ENCODE results near the gene ARL9.

The ARL9 gene

GRCh38 chr4:56466910-56467283, 38.7 kb upstream of the ARL9 start:
- TF ChIP-seq CTCF (IDR thresholded peaks at IDR 0.05; ENCODE audit: low read depth, low read length) = no peak
- DNase-seq (ENCODE audit: low read depth in 2 of 2) = no peak
- peak overlapping the region; percentile 82 to 89 for H3K4me3 ChIP-seq (replicated peaks in 1 of 2; ENCODE audit: low read depth in 2 of 2, low read length in 2 of 2)

GRCh38 chr4:56467284-56468096, 38.1 kb upstream of the ARL9 start, which contains the start of gene SRP72:
SRP72 (plus strand) TSS chr4:56467617; CDS start chr4:56467636, 19 bp downstream.
- TF ChIP-seq CTCF (IDR thresholded peaks at IDR 0.05; ENCODE audit: low read depth, low read length) = no peak
- H3K4me3 ChIP-seq (replicated peaks in 1 of 2; ENCODE audit: low read depth in 2 of 2, low read length in 2 of 2) = peak within 1 kb of the TSS; percentile 82 to 89
- DNase-seq (ENCODE audit: low read depth in 2 of 2) = peak; percentile 89 to 90

- no peak for TF ChIP-seq CTCF (IDR thresholded peaks at IDR 0.05; ENCODE audit: low read depth, low read length)
- DNase-seq (ENCODE audit: low read depth in 2 of 2) = peak; percentile 38 to 44
- H3K4me3 ChIP-seq (replicated peaks in 1 of 2; ENCODE audit: low read depth in 2 of 2, low read length in 2 of 2) = peak overlapping the region; percentile 82 to 89
Measured at GRCh38 chr4:56468097-56468422, 37.5 kb upstream of the ARL9 start.

- no peak overlapping the region for H3K4me3 ChIP-seq (replicated peaks in 1 of 2; ENCODE audit: low read depth in 2 of 2, low read length in 2 of 2)
- TF ChIP-seq CTCF (IDR thresholded peaks at IDR 0.05; ENCODE audit: low read depth, low read length) = no peak
- DNase-seq (ENCODE audit: low read depth in 2 of 2) = peak in 1 of 2 donors; percentile 11
Measured at GRCh38 chr4:56469489-56470210, 35.9 kb upstream of the ARL9 start.

- no peak for TF ChIP-seq CTCF (IDR thresholded peaks at IDR 0.05; ENCODE audit: low read depth, low read length)
- no peak overlapping the region for H3K4me3 ChIP-seq (replicated peaks in 1 of 2; ENCODE audit: low read depth in 2 of 2, low read length in 2 of 2)
- no peak for DNase-seq (ENCODE audit: low read depth in 2 of 2)
Measured at GRCh38 chr4:56475917-56476316, 29.7 kb upstream of the ARL9 start.

- DNase-seq (ENCODE audit: low read depth in 2 of 2) = no peak
- H3K4me3 ChIP-seq (replicated peaks in 1 of 2; ENCODE audit: low read depth in 2 of 2, low read length in 2 of 2) = no peak overlapping the region
- no peak for TF ChIP-seq CTCF (IDR thresholded peaks at IDR 0.05; ENCODE audit: low read depth, low read length)
Measured at GRCh38 chr4:56477192-56477702, 28.3 kb upstream of the ARL9 start.

All from cardiac fibroblast (primary cell).